ENCODE measurements around the gene HOPX. TPM values are rescaled to one million over a fixed set of nuclear protein-coding genes. Genes with fewer than 3 reads are reported as not detected.

The HOPX gene
- total and polyA plus RNA-seq, 2 of the 4 experiments (the other 2 are of a cell fraction), result 1.3 to 1.7 TPM

DNA sequence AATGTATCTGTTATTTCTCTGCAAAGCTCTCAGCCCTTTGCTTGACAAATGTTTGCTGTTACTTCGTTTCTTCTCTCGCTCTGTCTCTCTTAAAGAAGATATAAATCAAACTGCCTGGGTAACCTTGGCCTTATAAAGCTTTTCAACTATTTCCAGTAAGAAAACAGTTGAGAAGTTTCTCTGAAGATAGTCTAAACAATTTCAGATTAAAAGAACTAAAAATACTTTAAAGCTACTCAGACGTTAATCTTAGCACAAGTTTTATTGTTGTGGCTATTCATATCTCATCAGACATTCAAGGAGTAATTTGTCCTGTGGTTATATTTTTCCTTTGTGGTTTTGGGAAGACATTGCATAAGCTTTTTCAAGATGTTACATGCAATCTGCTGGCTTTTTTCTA lies 22.6 kb downstream of the HOPX start:
- peaks cover under 1% of the 10 kb centered on the region; the same call in 1 of the 2 replicates for H3K4me1 ChIP-seq (ENCODE audit: control insufficient read depth, insufficient read depth, low read length)
- no peak for DNase-seq
- CTCF ChIA-PET, result interaction anchor here (0.6 kb wide), 1 partner anchor 17 kb away, joined by 3 read pairs; no protein-coding TSS in a partner anchor

More for the DNA sequence above, 22.6 kb downstream of the HOPX start:
- ATAC-seq (ENCODE audit: low read depth), result no peak
- POLR2A ChIA-PET (ENCODE audit: unreplicated experiment), result no interaction called here
- no peaks in the 10 kb centered on the region for H3K36me3 ChIP-seq (ENCODE audit: control insufficient read depth, insufficient read depth, low read length)
- dilution Hi-C loops (cut with HindIII; ENCODE audit: low sequenced_read_pairs, unreplicated experiment), result no loop called here
- no peak overlapping the region for H3K4me2 ChIP-seq (ENCODE audit: low read depth, low read length)
- peaks cover 2% of the 10 kb centered on the region; the same call in 1 of the 2 replicates for H3K9me3 ChIP-seq (ENCODE audit: control insufficient read depth, insufficient read depth, low read length)
- no peak overlapping the region for H3K27ac ChIP-seq (ENCODE audit: insufficient read depth, low read length)
- H3K79me1 ChIP-seq (ENCODE audit: low read depth in 1 of 2, low read length in 2 of 2), result no peaks in the 10 kb centered on the region
- no peak overlapping the region for H2BK120ac ChIP-seq (ENCODE audit: low read depth, low read length)
- no peak overlapping the region for H3K4ac ChIP-seq (ENCODE audit: low read depth, low read length)
- intact Hi-C loops (cut with micrococcal nuclease), result loop anchor here (5.0 kb wide), 1 partner anchor 144 kb away; no protein-coding TSS in a partner anchor
- no TSS peak for BruUV-seq (replicated peaks)
- no peak overlapping the region for H2AFZ ChIP-seq (replicated peaks; ENCODE audit: low read length, poor library complexity)
- no peak overlapping the region for H3K23ac ChIP-seq (ENCODE audit: low read depth, low read length)
- in situ Hi-C loops (cut with MboI; ENCODE audit: low sequenced_read_pairs), result no loop called here
- H2BK20ac ChIP-seq (ENCODE audit: low read depth, low read length), result no peak overlapping the region
- H2AK5ac ChIP-seq (ENCODE audit: low read depth, low read length), result no peak overlapping the region
- H3K9ac ChIP-seq (ENCODE audit: low read depth, low read length), result no peak overlapping the region
- H2BK15ac ChIP-seq (ENCODE audit: low read depth, low read length), result no peak overlapping the region
- H3K56ac ChIP-seq (ENCODE audit: extremely low read depth, insufficient read depth, low read length), result no peak overlapping the region
- H4K5ac ChIP-seq (ENCODE audit: low read depth, low read length), result no peak overlapping the region
- H2AK9ac ChIP-seq (replicated peaks; ENCODE audit: low read depth, low read length, poor library complexity), result no peak overlapping the region
- H3K27me3 ChIP-seq (ENCODE audit: control insufficient read depth, insufficient read depth, low read length), result peaks cover 48% of the 10 kb centered on the region
- no peak overlapping the region for H4K8ac ChIP-seq (ENCODE audit: low read depth in 2 of 2, low read length in 2 of 2)
- H3K4me3 ChIP-seq (ENCODE audit: insufficient read depth, low read depth, low read length), result no peak overlapping the region
- H4K91ac ChIP-seq (ENCODE audit: insufficient read depth, low read depth, low read length), result no peak overlapping the region
- WGBS, 2 experiments (ENCODE audit: extremely low coverage in 2 of 2, insufficient read length in 1 of 2), result no CpG with 5 or more reads among the region's 3 CpGs
- H4K20me1 ChIP-seq (ENCODE audit: insufficient read depth, low read length), result no peaks in the 10 kb centered on the region
- no peaks in the 10 kb centered on the region; the same call in 1 of the 2 replicates for H3K9me1 ChIP-seq (ENCODE audit: insufficient read depth, low read length)
- no peak for TF ChIP-seq POLR2A (IDR thresholded peaks at IDR 0.05; ENCODE audit: low read depth, low read length)
- TF ChIP-seq, protein P1, sequence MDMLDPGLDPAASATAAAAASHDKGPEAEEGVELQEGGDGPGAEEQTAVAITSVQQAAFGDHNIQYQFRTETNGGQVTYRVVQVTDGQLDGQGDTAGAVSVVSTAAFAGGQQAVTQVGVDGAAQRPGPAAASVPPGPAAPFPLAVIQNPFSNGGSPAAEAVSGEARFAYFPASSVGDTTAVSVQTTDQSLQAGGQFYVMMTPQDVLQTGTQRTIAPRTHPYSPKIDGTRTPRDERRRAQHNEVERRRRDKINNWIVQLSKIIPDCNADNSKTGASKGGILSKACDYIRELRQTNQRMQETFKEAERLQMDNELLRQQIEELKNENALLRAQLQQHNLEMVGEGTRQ (IDR thresholded peaks at IDR 0.05; ENCODE audit: low read depth, low read length), result no peak
- TF ChIP-seq RFX5 (IDR thresholded peaks at IDR 0.05; ENCODE audit: low read depth, low read length), result no peak
- TF ChIP-seq, protein P2, sequence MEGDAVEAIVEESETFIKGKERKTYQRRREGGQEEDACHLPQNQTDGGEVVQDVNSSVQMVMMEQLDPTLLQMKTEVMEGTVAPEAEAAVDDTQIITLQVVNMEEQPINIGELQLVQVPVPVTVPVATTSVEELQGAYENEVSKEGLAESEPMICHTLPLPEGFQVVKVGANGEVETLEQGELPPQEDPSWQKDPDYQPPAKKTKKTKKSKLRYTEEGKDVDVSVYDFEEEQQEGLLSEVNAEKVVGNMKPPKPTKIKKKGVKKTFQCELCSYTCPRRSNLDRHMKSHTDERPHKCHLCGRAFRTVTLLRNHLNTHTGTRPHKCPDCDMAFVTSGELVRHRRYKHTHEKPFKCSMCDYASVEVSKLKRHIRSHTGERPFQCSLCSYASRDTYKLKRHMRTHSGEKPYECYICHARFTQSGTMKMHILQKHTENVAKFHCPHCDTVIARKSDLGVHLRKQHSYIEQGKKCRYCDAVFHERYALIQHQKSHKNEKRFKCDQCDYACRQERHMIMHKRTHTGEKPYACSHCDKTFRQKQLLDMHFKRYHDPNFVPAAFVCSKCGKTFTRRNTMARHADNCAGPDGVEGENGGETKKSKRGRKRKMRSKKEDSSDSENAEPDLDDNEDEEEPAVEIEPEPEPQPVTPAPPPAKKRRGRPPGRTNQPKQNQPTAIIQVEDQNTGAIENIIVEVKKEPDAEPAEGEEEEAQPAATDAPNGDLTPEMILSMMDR (conservative IDR thresholded peaks at IDR 0.05; ENCODE audit: low read depth, low read length), result no peak
- H3K18ac ChIP-seq (ENCODE audit: low read depth, low read length), result no peak overlapping the region
- H2BK5ac ChIP-seq (ENCODE audit: low read depth, low read length, poor library complexity, severe bottlenecking), result no peak overlapping the region
- no peak overlapping the region for H3K14ac ChIP-seq (replicated peaks; ENCODE audit: low read depth, low read length)
